K562 (cell line): ENCODE measurements around the gene LY6G5B. TPM values are rescaled to one million over a fixed set of nuclear protein-coding genes. Genes with fewer than 3 reads are reported as not detected.

Experiments
- CBX5 ChIP-seq: IDR thresholded peaks from 2 replicates; pipeline ENCODE4 v1.6.1; 2014; ENCODE audit warnings: low read depth, borderline replicate concordance
- ETV5 ChIP-seq: sonication (generic); formaldehyde crosslinking; IDR thresholded peaks from 2 replicates; pipeline ENCODE4 v1.4.0; 2020; ENCODE audit warnings: low read depth, mild to moderate bottlenecking, missing genetic modification reagents
- GABPB2 ChIP-seq: fragments of 250-450 bp; sonication (Bioruptor Pico); conservative IDR thresholded peaks from 2 replicates; pipeline ENCODE4 v1.5.1; 2021; ENCODE audit warnings: mild to moderate bottlenecking
- NCOA4 ChIP-seq: fragments of 450-650 bp; IDR thresholded peaks from 2 replicates; pipeline ENCODE4 v1.6.1; 2018; ENCODE audit warnings: mild to moderate bottlenecking; ENCODE audit not compliant: partially characterized antibody
- NR1H2 ChIP-seq: sonication (generic); formaldehyde crosslinking; IDR thresholded peaks from 2 replicates; pipeline ENCODE4 v1.4.0; 2020; ENCODE audit warnings: mild to moderate bottlenecking, missing genetic modification reagents
- NR2C1 ChIP-seq, 2 experiments: fragments of 450-650 bp; IDR thresholded peaks; 2 replicates each; pipeline ENCODE4 v1.6.1; 2017; ENCODE audit warnings: mild to moderate bottlenecking in 2 of 2, antibody characterized with exemption in 1 of 2, inconsistent platforms in 1 of 2, missing compliant biosample characterization in 1 of 2, missing genetic modification characterization in 1 of 2
- RBM34 ChIP-seq: fragments of 200-400 bp; formaldehyde crosslinking; IDR thresholded peaks from 2 replicates; pipeline ENCODE4 v1.6.1; 2018; ENCODE audit warnings: low read length, borderline replicate concordance; ENCODE audit not compliant: insufficient read depth
- RERE ChIP-seq: sonication (generic); formaldehyde crosslinking; IDR thresholded peaks from 2 replicates; pipeline ENCODE4 v1.8.0; 2023; ENCODE audit warnings: missing genetic modification reagents, mild to moderate bottlenecking, borderline replicate concordance
- TBL1XR1 ChIP-seq, 2 experiments: IDR thresholded peaks; 2 replicates each; pipeline ENCODE4 v1.6.1; 2012; ENCODE audit warnings: improper control_type of control experiment in 2 of 2, low read length in 2 of 2, mild to moderate bottlenecking in 1 of 2
- TCF7L2 ChIP-seq: fragments of 150-350 bp; IDR thresholded peaks from 2 replicates; pipeline ENCODE4 v1.6.1; 2016; ENCODE audit warnings: low read depth, mild to moderate bottlenecking, low read length, moderate library complexity
- ZBED1 ChIP-seq: IDR thresholded peaks from 2 replicates; pipeline ENCODE4 v1.6.1; 2014
- ZNF41 ChIP-seq: fragments of 250-450 bp; sonication (Bioruptor Pico); conservative IDR thresholded peaks from 2 replicates; pipeline ENCODE4 v1.4.0; 2020; ENCODE audit warnings: mild to moderate bottlenecking
- ZNF507 ChIP-seq: conservative IDR thresholded peaks from 2 replicates; pipeline ENCODE4 v1.6.1; 2017; ENCODE audit warnings: missing genetic modification characterization, missing compliant biosample characterization
- ZNF830 ChIP-seq: fragments of 250-450 bp; sonication (Bioruptor Pico); IDR thresholded peaks from 2 replicates; pipeline ENCODE4 v1.5.0; 2021; ENCODE audit warnings: mild to moderate bottlenecking
- polyA plus RNA-seq, 8 experiments: library from polyadenylated mRNA; depleted of rRNA in 4 of 8; stranded (reverse) in 5 of 8; unstranded in 3 of 8; fragments of >200 nt; fragmentation: Nextera tagmentation in 2 of 8; fragmentation: Illumina TruSeq in 1 of 8; extraction: Ambion mirVana in 2 of 8; extraction: Trizol in 1 of 8; gene quantifications; 2 replicates each; pipeline versions ENCODE4 v1.2.1 to v1.2.3, GENCODE V29; 2011 to 2014; ENCODE audit warnings: inconsistent platforms in 1 of 8, missing spikeins in 1 of 8
- total RNA-seq, 7 experiments: library from RNA; depleted of rRNA in 6 of 7; stranded (reverse); fragments of >200 nt in 6 of 7; fragmentation: Illumina TruSeq in 2 of 7; extraction: Trizol in 2 of 7; gene quantifications; 2 replicates each; pipeline versions ENCODE4 v1.2.1 to v1.2.3, GENCODE V29; 2011 to 2021; ENCODE audit warnings: low replicate concordance in 1 of 7
- TF ChIP-seq, protein P1 (sequence below): sonication (generic); formaldehyde crosslinking; IDR thresholded peaks from 2 replicates; pipeline ENCODE4 v1.8.0; 2022; ENCODE audit warnings: mild to moderate bottlenecking, low read depth, missing genetic modification reagents

LY6G5B gene
- total and polyA plus RNA-seq, 9 of the 15 experiments (the other 6 are each of a cell fraction or from before 2014, with no cell fraction given) = 6.0 to 27.0 (median 7.5) TPM

GRCh38 chr6:31666337-31666965 is 3.3 kb upstream of the LY6G5B start (continued):
- TF ChIP-seq TBL1XR1 (IDR thresholded peaks at IDR 0.05; ENCODE audit: low read length in 2 of 2) (0 out of 4 replicates have a peak, but pooled peaks of 1 of the 2 experiments have one; percentile 7), RERE (CRISPR knock-in tag) (no peak), ZNF507 (tag) (no peak), CBX5 (no peak), ZBED1 (no peak), NCOA4 (no peak), NR1H2 (peak; percentile 14; the same call in 1 of the 2 replicates), ZNF41 (CRISPR knock-in tag) (no peak), ETV5 (no peak), GABPB2 (CRISPR knock-in tag) (0 out of 2 replicates have a peak, but pooled peaks have one; percentile 78), TCF7L2 (no peak), RBM34 (no peak), NR2C1 (IDR thresholded peaks at IDR 0.05) (no peak), NR2C1 (tag; IDR thresholded peaks at IDR 0.05) (no peak), ZNF830 (CRISPR knock-in tag) (0 out of 2 replicates have a peak, but pooled peaks have one; percentile 58)
- TF ChIP-seq, protein P1, sequence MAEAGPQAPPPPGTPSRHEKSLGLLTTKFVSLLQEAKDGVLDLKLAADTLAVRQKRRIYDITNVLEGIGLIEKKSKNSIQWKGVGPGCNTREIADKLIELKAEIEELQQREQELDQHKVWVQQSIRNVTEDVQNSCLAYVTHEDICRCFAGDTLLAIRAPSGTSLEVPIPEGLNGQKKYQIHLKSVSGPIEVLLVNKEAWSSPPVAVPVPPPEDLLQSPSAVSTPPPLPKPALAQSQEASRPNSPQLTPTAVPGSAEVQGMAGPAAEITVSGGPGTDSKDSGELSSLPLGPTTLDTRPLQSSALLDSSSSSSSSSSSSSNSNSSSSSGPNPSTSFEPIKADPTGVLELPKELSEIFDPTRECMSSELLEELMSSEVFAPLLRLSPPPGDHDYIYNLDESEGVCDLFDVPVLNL (CRISPR knock-in tag) = no peak
